Thyroid gland (tissue), 4 donors: ENCODE results near the gene GMCL2.

Experiments used
- CTCF ChIP-seq, 6 experiments: fragments of 200-600 bp in 3 of 6; fragments of 450-650 bp in 3 of 6; sonication (generic) in 3 of 6; IDR thresholded peaks; one replicate each; pipeline ENCODE4 v1.5.1; 2016 to 2019; ENCODE audit warnings: antibody characterized with exemption in 6 of 6, mild to moderate bottlenecking in 2 of 6, inconsistent platforms in 1 of 6, moderate library complexity in 1 of 6
- POLR2A ChIP-seq, 2 donors: fragments of 450-650 bp; IDR thresholded peaks; one replicate each; pipeline ENCODE4 v1.6.1; 2017; ENCODE audit warnings: antibody characterized with exemption in 2 of 2, mild to moderate bottlenecking in 2 of 2, moderate library complexity in 1 of 2

- TF ChIP-seq CTCF (IDR thresholded peaks at IDR 0.05) (no peak), POLR2A (IDR thresholded peaks at IDR 0.05) (no peak)
Observed at GRCh38 chr5:178215280-178216002, 28.3 kb upstream of the GMCL2 start.
